H1 (cell line): ENCODE data around the gene FBXL14. TPM values are rescaled to one million over a fixed set of nuclear protein-coding genes. Genes with fewer than 3 reads are reported as not detected.
A peak's percentile ranks its signal among the peaks of the same experiment; 100 is the strongest.

Experiments
- GABPA ChIP-seq: IDR thresholded peaks from 2 replicates; pipeline ENCODE4 v1.6.1; 2011; ENCODE audit warnings: mild to moderate bottlenecking, low read length, moderate library complexity, borderline replicate concordance; ENCODE audit not compliant: insufficient read depth
- MAX ChIP-seq: IDR thresholded peaks from 2 replicates; pipeline ENCODE4 v1.6.1; 2012; ENCODE audit warnings: inconsistent platforms
- RNF2 ChIP-seq: fragments of 200-900, 300-1000 bp; sonication (generic); IDR thresholded peaks from 2 replicates; pipeline ENCODE4 v1.7.1; 2016; ENCODE audit warnings: borderline replicate concordance, low read depth, mild to moderate bottlenecking, antibody characterized with exemption, low read length; ENCODE audit not compliant: poor library complexity, severe bottlenecking; ENCODE audit errors: missing control alignments
- polyA plus RNA-seq, 7 experiments: library from polyadenylated mRNA; depleted of rRNA in 3 of 7; stranded (reverse) in 5 of 7; unstranded in 2 of 7; fragments of >200 nt in 5 of 7; fragments of 200-250 nt in 2 of 7; gene quantifications; 1 replicate in 5 of 7; 2 replicates in 1 of 7; 4 replicates in 1 of 7; pipeline versions ENCODE4 v1.2.1 to v1.2.3, GENCODE V29; 2011 to 2013; ENCODE audit warnings: missing spikeins in 2 of 7, mixed read lengths in 2 of 7
- total RNA-seq: library from RNA; stranded (reverse); fragmentation: NEBNext Ultra II Directional; extraction: Animal tissue kit (Norgen Biotek cat#: 25700); gene quantifications from 2 replicates; pipeline ENCODE4 v1.2.1, GENCODE V29; 2021
- TF ChIP-seq, protein P1 (sequence below), 3 experiments: IDR thresholded peaks; 1 replicate in 2 of 3; 2 replicates in 1 of 3; pipeline versions ENCODE4 v1.5.1 to v1.6.1; 2011; ENCODE audit warnings: low read length in 3 of 3, mild to moderate bottlenecking in 3 of 3, inconsistent platforms in 2 of 3, low read depth in 1 of 3, moderate library complexity in 1 of 3; ENCODE audit not compliant: insufficient read depth in 1 of 3; ENCODE audit errors: control extremely low read depth in 1 of 3

Gene FBXL14
- total and polyA plus RNA-seq, 2 of the 8 experiments (the other 6 are each of a cell fraction or from before 2014, with no cell fraction given): 5.5 to 9.6 TPM

GRCh38 chr12:1634590-1635191 is 40.3 kb upstream of the FBXL14 start (continued):
- TF ChIP-seq, protein P1, sequence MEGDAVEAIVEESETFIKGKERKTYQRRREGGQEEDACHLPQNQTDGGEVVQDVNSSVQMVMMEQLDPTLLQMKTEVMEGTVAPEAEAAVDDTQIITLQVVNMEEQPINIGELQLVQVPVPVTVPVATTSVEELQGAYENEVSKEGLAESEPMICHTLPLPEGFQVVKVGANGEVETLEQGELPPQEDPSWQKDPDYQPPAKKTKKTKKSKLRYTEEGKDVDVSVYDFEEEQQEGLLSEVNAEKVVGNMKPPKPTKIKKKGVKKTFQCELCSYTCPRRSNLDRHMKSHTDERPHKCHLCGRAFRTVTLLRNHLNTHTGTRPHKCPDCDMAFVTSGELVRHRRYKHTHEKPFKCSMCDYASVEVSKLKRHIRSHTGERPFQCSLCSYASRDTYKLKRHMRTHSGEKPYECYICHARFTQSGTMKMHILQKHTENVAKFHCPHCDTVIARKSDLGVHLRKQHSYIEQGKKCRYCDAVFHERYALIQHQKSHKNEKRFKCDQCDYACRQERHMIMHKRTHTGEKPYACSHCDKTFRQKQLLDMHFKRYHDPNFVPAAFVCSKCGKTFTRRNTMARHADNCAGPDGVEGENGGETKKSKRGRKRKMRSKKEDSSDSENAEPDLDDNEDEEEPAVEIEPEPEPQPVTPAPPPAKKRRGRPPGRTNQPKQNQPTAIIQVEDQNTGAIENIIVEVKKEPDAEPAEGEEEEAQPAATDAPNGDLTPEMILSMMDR (IDR thresholded peaks at IDR 0.05; ENCODE audit: control extremely low read depth in 1 of 3, insufficient read depth in 1 of 3, low read depth in 1 of 3, low read length in 3 of 3): peak; percentile 82 to 89 (median 86)
- TF ChIP-seq RNF2: no peak
- no peak for TF ChIP-seq MAX
- TF ChIP-seq GABPA: 0 out of 2 replicates have a peak, but pooled peaks have one; percentile 33
